ENCODE results near the gene SS18L1.

The SS18L1 gene

DNA sequence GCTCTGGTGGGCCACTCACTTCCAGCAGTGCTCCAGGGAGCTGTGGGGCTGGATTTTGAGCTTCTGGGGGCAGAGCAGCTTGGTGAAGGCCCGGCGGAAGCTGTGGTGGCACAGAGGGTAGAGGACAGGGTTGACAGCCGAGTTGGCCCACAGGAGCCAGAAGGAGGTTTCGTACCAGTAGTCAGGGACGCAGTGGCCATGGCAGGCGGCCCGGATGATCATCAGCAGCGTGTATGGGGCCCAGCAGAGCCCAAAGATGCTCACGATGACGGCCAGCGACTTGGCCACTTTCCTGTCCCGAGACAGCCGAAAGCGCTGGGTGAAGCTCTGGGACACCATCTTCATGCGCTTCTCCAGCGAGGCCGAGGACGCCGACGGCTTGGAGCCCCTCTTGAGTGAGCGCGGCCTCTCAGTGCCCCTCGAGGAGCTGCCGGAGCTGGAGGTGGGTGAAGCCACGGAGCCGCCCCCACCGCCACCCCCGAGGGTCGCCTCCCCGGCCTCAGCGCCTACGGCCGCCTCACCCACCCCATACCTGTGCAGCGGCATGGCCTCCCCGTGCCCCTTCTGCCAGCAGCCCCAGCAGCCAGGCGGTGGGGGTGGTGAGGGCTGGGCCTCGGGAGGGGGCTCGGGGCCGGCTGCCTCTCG is 72.5 kb downstream of the SS18L1 start:
- no peak for DNase-seq

DNA sequence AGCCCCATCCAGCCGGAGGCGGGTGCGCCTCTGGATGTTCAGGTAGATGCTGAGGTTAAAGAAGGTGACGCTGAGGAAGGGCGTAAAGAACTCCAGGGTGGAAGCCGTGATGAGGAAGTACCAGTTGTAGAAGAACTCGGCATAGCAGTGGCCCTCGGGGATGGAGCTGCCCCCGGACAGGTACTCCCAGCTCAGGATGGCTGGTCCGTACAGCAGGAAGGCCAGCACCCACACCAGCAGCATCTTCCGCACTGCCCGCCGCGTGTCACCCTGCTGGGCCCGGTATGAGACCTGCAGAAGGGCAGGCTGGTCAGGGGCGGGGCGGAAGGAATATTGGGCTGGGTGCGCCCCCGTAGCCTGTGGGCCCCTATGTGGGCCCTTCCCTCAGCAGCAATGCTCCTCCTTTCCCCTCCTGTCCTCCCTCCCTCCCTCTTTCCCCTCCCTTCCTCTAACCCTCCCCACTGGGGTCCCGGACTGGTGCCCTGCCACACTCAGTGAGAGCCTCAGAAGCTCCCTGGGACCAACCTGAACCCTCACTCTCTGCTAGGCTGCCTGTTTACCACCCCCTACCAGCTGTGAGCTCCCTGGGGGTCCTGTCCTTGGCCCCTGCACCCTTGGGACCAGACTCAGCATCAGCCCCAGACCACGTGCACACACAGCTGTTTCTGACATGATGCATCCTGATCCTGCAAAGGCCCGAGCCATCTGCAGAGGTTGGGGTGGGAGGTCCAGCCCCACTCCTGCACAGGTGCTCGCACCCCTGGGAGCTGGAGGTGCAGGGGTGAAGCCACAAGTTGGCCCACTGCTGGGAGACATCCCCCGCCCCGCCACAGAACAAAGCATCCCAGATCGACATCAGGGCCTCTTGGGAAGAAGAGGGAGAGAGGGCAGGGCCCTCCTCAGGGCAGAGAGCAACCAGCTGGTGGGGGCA is 73.3 kb downstream of the SS18L1 start:
- no peak for DNase-seq

DNA sequence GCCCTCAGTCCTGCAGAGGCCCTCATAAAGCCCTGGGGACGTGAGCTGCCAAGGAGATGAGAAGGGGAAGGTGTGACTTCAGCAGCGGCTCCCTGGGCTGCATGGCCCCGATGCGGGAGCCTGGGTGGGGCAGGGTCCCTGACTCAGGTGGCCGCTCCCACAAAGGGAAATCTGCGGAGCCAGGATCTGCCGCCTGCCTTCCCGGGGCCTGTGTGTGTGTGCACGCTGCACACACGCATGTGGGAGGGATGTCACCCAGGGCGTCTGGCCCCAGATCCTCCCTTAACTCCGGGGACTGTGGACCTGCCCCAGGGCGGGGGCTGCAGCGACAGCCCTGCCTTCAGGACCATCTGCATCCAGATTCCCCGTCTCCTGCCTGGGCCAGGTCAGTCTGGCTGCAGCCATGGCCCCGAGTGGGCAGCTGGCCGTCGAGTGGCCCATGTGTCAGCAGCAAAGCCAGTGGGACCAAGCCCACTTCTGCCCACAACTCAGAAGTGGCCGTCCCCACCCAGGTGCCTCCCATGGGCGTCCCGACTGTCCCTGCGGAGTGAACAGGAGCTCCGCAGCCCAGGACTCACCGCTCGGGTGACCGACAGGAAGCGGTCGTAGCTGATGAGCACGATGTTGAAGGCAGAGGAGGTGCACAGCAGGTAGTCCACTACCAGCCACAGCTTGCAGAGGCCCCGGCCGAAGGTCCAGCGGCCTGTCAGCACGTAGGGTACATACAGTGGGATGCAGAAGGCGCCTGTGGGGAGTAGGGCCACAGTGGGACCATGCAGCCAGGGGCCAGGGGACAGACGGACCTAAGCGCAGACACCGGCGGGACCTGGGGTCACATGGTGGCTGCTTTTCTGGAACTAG is 74.6 kb downstream of the SS18L1 start:
- DNase-seq = no peak

DNA sequence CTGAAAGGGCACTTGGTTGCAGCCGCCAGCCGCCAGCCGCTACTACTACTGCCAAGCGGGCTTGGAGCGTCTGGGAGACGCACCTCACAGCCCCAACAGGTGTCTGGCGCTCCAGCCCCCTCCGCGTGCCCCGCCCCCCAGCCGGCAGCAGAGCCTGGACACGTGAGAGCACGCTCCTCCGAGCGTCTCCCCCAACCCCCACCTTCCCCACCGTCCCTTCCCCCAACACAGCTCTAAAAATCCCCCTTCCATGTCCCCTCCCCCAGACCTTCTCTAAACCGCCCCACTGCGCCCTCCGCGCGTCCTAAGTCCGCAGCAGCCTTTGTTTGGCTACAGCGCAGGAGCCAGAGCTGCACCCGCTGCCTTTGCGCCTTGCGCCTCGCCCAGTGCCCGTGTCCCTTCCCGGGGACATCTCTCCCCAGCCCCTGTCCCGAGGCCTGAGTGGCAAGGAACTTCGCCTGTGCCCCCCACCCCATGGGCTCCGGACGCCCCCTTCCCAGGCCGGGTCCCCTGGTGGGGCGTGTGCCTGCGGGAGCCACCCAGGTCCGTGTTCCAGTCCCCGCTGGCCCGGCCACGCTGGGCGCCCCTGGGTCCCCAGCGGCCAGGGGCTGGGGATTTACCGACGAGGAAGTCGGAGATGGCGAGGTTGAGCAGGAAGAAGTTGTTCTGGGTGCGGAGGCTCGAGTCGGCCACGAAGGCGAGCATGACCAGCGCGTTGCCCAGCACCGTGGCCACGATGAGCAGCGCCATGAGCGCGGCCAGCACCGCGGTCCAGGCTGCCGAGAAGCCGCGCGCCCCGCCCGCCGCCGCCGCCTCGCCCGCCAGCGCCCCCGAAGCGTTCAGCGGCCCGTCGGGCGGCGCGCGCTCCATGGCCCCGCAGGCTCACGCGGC is 75.8 kb downstream of the SS18L1 start:
- DNase-seq = peak in 1 of 2 experiments; percentile 91

DNA sequence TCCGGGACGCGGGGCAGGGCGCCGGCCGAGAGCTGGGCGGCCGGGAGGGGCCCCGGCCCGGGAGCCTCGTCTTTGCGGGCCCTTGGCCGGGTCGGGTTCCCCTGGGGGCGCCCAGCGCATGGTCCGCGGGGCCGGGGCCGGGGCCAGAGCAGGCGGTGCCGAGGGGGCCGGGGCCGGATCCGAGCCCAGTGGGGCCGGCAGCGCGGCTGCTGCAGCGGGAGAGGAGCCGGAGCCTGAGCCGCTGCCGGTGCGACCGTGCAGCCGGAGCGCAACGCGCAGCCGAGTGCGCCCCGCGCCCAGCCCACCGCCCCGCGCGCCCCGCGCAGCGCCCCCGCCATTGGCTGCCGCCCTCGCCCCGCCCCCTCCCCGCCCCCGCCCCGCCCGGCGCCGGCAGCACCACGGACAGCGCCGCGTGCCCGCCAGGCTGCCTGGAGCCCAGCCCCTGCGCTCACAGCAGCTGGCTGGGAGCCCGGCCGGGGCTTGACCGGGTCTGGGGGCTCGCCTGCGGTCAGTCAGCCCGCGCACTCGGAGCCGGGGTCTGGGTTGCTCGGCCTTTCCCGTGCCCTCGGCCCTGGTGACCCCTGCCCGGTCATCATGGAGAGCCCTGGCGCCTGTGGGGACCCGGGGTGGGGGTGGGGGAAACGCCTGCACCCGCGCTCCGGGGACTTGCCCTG is 76.6 kb downstream of the SS18L1 start, which contains the start of gene HRH3:
Gene HRH3 (minus strand): TSS at position 287 of the 674 bp plus-strand sequence. CDS start 308 bp downstream, outside the sequence.
- peak in 1 of 2 experiments; percentile 83 for DNase-seq

DNA sequence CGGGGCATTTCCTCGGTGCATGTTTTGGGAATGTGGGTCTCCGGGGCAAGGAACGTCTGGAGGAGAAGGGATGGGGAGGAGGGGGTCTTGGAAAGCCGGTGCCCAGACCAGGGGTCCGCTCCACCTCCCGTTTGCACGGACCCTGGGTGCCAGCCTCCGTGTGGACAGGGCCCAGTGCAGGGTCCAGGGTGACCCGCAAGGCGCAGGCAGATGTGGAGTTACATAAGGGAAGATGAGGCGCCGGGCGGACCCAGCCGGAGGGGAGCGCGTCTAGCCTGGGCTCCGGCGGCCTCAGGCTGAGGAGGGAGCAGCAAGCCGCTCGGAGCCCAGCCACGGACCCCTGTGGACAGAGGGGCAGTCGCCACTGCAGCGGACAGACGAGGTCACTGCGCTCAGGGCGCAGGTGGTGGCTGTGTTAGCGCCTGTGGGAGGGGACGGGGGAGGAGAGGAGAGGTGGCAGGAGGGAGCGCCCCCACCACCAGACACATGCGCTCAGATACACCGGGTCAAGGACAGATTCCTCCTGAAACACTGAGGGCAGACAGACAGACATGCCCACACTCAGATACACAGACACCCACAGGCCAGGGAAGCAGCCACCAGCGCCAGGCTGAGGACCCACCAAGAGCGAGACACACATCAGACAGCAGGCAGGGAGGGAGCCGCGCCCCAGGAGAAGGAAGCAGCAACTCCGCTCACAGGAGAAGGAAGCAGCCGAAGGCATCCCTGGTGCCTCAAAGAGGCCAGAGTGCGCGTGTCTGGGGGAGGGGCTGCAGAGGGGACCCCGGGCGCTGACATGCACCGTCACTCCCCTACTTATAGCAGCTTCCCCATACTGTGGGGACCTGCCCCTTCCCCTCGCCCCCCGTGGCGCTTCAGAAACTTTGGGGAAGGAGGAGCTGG is 77.3 kb downstream of the SS18L1 start:
- DNase-seq = peak in 1 of 2 experiments; percentile 58

DNA sequence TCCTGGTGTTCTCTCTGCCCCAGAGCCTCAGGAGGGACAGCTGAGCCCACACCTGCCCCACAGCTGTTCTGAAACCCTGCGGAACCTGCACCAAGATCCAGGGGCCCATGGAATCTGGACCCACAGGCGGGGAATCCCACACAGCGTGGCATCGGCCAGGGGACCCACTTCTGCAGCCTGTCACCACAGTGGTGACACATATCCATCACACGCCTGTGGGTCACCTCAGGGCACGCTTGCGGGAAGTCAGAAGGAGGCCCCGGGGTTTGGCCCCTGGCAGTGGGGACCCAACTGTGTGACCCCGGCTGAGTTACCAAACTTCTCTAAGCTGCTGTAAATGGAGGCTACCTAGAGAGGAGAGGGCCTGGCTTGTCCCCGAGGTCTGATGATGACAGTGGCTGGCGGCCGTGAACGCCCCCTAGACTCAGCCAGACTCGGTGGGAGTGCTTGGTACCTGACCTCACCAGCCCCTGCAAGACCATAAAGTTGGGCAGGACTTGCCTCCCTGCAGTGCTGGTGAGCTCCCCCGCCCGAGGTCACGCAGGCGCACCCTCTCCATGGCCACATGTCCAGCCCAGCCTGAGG is 78.8 kb downstream of the SS18L1 start:
- DNase-seq = no peak

DNA sequence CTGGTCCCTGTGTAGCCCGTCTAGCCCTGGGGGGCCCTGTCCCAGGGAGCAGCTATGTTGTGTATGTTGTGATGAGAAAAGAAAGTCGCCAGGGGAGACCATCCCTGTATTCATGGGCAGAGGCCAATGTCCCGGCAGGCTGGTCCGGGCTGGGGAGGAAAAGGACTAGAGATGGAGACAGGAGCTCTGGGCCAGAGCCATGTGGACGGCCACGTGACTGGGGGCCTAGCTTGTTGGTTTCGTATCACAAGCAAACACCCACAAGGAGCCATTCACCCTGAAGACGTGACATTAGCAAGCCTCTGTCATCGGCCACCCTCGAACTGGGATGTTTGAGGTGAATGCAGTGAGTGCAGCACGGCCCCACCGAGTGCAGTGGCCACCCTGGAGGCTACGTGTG is 79.4 kb downstream of the SS18L1 start:
- DNase-seq = no peak

DNA sequence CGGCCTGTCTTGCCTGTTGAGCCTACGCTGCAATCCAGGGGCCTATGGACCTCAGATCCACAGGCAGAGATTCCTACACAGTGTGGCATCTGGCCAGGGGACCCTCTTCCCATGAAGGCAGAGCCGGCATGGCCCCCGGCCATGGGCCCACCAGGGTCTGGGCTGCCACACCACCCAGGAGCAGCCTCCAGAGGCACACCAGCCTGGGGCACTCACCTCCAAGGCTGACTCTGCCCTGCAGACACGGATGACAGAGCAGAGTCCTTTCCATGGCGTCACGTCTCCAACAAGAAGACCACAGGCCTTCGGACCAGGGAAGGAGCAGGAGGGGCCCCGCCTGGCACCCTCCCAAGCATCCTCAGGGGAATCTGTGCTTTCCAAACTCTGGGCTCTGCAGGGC is 80.0 kb downstream of the SS18L1 start:
- DNase-seq = no peak

DNA sequence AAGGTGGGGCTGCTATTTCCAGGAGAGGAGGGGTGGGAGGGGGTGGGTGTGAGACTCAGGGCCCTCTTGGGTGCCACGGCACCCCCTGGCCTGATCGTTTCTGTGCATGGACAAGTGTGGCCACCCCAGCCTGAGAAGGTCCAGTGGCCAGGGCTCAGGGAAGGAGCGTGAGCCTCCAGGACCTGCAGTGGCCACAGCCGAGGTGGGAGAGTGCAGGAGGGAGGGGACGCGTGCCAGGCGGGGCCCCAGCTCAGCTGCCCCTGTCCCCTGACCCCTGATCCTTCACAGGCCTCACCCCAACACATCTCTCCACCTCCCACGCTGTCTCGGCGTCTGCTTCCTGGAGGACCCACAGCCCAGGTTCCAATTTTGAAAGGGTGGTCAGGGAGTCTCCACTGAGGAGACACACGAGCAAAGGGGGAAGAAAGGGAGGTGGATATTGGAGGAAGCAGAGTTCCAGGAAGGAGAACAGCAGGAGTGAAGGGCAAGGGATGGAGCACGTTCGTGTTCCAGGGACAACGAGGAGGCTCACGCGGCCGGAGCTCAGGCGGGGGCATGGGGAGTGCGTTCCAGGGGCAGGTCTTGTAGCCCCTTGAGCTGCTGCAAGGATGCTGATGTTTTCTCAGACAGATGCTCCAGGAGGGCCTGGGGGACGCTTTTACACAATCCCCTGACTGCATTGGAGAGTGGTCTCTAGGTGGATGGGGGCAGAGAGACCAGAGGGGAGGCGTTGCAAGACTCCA is 80.7 kb downstream of the SS18L1 start:
- DNase-seq = no peak

DNA sequence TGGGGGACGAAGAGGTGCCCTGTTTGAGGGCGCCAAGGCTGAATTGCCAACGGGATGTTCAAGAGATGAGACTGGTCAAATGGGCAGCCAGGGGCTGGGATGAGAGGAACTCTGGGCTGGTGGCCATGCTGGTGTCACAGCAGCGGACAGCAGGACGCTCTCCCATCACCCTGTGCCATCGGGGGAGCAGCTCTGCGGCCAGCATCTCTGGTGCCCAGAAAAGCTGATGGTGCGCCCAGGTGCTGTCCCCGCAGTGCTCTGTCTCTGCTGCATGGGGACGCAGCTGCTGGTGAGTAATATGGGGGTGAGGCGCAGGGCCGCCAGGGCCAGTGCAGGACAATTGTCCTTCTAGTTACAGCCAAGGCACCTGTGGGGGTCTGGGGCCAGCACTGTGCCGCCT is 81.5 kb downstream of the SS18L1 start:
- no peak for DNase-seq

DNA sequence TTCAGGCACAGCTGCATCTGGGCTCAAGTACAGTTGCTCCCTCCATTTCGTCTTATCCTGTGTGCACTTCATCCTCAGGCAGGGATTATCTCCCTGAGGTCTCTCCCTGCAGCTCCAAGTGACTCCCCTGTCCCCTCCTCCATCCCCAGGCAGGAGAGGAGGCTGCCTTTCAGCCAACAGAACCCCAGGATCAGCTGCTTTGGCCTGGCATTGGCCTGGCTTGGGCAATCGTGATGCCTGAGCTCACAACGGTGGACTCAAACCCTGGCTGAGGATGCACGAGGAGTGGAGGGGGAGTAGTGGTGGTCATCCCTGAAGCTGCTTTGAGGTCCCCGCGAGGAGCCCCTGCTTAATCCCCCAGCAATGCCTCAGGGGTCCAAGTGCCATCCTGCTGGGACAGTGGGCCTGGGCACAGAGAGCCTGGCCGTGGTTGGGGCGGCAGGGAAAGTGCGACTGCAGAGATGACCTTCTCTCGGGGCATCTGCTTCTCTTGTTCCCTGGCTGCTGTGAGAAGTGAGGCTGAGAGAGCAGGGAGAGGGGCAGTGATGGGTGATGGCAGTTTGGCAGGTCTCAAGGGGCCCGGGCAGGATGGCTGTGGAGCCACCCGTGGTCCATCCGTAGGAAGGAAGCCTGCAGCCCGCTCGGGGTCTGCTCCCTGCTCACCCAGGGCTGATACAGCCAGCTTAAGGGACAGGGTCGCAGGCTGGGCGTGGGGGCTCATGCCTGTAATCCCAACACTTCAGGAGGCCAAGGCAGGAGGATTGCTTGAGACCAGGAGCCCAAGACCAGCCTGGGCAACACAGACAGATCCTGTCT is 82.5 kb downstream of the SS18L1 start:
- DNase-seq = no peak

DNA sequence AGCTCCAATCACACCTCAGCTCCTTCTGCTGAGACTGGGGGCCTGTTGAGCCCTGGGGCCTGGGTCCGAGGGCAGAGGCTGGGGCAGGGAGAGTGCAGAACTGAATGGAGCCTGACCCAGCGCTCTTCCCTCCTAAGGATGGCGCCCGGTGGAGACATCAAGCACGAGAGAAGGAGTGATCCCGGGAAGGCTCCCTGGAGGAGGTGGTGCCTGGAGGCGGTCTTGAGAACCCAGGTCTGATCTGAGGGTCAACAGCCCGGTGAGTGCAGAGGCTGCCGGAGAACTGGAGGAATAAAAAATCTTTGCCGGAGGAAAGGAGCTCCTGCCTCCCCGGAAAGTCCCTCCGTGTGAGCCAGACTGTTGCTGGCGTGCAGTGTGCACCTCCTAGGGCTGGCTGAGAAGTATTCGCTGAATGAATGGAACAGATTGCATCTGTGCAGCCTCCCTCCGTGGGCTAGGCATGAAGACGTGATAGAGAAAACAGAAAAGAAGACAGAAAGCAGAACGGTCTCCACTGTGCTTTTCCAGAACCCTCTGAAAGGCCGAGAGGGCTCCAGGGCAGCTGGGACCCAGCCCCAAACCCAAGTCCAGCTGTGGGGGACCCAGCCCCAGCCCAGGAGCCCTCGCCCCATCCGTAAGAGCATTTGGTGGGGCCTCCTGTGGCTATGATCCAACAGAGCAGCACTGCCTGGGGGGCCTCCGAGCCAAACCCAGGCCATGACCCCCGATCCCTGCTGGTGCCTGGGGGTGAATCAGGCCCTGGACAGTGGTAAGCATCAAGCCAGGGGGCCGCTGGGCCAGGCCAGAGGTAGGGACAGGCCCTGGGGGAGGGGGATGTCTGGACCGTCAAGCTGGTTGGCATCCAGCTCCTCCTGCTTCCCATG is 83.4 kb downstream of the SS18L1 start:
- DNase-seq = no peak

DNA sequence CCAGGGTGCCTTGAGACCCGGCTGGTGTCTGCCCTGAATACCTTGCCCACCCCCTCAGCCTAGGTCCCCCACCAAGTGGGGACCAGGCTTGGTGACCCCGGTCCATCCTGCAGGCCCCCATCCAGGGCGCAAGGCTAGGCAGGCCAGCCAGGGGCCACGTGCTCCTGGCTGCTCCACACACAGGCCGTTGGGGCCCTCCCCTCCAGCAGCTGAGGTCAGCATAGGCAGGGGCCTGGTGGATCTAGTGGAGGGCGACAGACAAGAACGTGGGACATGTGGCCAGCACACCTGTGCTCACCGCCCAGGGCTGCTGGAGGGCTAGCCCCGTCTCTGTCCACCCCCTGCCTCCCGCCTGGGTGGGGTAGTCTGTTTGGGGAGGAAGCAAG is 84.0 kb downstream of the SS18L1 start:
- no peak for DNase-seq

DNA sequence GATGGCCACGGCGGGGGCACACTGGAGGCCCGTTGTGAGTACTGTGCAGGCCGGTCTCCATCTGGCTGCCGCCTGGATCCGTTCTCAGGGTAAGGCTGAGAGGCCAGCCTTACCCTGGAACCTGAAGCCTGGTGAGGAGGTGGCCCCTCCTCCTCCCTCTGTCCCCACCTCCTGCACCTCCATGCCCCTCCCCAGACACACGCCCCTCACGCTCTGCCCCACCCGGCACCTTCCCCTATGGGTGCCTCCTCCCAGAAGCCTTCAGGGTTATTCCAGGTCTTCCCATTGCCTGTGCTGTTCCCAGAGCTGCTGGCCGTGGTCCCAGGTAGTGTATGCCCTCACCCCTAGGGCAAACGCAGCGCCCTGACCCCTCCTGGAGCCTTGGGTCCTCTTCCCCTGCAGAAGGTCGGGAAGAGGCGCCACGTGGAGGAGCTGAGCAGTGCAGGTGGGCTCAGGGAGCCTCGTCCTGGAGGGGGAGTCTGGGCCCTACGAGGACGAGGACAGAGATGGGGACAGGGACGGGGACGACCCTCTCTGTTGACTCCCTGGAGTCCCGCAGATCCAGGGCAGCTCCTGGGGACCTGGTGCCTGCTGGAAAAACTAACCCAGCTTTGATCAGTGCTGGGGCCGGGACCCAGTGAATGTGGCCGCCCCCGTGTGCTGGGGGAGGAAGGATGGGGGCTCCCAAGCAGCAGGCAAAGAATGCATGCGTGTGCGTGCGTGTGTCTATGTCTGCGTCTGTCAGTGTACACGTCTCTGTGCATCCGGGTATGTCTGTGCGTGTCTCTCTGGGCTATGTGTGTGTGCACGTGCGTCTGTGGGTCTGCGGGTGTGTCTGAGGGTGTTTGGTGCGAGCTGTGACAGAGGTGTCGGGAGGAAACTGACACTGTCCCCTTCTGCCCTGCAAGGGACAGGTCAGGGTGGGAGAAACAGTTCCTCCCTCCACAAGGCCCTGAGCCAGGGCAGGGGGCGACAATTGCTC is 84.7 kb downstream of the SS18L1 start:
- peak in 1 of 2 experiments; percentile 58 for DNase-seq

DNA sequence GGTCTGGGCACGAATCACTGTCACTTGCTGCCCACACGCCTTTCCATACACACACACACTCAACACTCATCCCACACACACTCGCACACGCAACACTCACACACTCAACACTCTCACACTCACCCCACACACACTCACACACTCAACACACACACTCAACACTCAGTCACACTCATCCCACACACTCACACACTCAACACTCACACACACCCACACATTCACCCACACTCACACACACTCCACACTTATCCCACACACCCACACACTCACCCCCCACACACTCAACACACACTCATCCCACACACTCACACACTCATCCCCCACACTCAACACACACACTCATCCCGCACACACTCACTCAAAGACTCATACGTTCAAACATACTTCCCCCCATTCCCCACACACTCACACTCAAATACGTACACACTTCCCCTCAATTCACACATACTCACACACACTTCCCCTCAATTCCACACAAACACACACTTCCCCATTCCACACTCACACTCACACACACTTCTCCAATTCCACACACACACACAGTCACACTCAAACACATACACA is 85.5 kb downstream of the SS18L1 start:
- DNase-seq = no peak

Data from NCI-H526 (cell line).